Measurements from ENCODE around the gene FAM114A1. TPM values are rescaled to one million over a fixed set of nuclear protein-coding genes. Genes with fewer than 3 reads are reported as not detected.

The FAM114A1 gene
- 8.1 TPM for polyA plus RNA-seq (2013, experiment 1 of 4)
- polyA plus RNA-seq (2013, experiment 2 of 4): 7.0 TPM
- polyA plus RNA-seq (2013, experiment 3 of 4): 7.4 TPM
- polyA plus RNA-seq (2013, experiment 4 of 4): 7.1 TPM

DNA sequence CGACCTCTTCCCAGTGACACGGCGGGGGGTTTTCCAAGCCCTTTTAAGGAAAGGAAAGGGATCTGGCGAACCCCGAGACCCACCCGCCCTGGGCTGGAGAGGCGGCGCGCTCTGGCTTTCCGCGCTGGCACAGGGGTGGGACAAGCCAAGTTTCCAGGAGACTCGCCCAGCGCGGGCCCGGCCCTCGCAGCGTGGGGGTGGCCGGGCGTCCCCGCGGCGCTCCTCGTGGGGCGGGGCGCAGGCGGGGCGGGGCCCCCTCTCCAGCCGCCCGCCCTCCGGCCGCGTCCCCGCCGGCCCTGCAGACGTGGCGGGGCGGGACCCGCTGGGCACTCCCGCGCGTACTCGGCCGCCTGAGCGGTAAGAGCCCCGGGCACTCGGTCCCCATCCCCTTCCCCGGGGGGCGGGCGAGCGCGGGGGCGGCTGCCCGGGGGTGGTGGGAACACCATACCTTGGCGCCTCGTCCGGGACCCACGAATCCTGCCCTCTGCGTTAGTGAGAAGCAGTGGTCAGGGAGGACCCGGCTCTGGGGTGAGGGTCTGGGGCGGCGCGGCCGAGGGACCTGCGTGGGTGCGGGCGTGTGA lies at the start of gene FAM114A1:
TSS of gene FAM114A1 (plus strand) at position 329 of the 581 bp plus-strand sequence. CDS start 10,273 bp downstream, outside the sequence.
- H3K27me3 ChIP-seq (ENCODE audit: control insufficient read depth, insufficient read depth, low read length, poor library complexity, severe bottlenecking): peaks cover 8% of the 10 kb centered on the region
- peak within 1 kb of the TSS; percentile 57 for H3K4me3 ChIP-seq (ENCODE audit: insufficient read depth, low read depth, low read length)
- WGBS, 2 experiments: 0 to 1% methylated on average over 65 to 66 of the region's 66 CpGs
- no peak within 1 kb of the TSS for H3K27ac ChIP-seq (ENCODE audit: insufficient read depth, low read depth, low read length, poor library complexity, severe bottlenecking)
- no peaks in the 10 kb centered on the region for H3K36me3 ChIP-seq (ENCODE audit: control insufficient read depth, insufficient read depth, low read length)
- H3K4me1 ChIP-seq (ENCODE audit: control insufficient read depth, insufficient read depth, low read length): no peaks in the 10 kb centered on the region
- no peaks in the 10 kb centered on the region for H3K9me3 ChIP-seq (ENCODE audit: control insufficient read depth, low read length)

DNA sequence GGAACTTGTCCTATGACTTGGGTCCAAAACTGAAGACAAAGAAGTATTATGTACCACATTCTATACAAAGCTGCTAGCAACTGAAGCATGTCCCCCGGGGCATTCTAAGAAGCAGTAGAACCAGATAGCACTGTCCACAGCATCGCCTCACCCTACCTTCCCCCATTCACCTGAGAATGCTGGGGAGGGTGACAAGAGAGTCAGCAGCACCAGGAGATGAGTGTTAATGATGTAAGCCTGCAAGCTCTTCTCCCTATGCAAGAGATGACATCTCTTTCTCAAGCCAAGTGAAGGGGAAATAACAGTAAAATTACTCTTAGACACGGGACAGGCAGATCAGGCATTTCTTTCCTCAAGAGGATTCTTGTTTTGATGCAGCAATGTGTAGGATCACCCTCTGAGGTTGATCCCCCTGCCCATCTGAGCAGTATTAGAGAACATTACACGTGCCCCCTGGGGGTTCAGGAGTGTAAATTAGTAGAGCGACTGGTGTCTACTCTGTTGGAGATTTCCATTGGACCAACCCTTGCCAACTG lies 49.1 kb upstream of the FAM114A1 start:
- no peaks in the 10 kb centered on the region for H3K27me3 ChIP-seq (ENCODE audit: control insufficient read depth, insufficient read depth, low read length, poor library complexity, severe bottlenecking)
- H3K9me3 ChIP-seq (ENCODE audit: control insufficient read depth, low read length): no peaks in the 10 kb centered on the region
- WGBS, 2 experiments: 88 to 95% methylated on average over 5 of the region's 5 CpGs
- H3K36me3 ChIP-seq (ENCODE audit: control insufficient read depth, insufficient read depth, low read length): no peaks in the 10 kb centered on the region
- no peak overlapping the region for H3K27ac ChIP-seq (ENCODE audit: insufficient read depth, low read depth, low read length, poor library complexity, severe bottlenecking)
- H3K4me3 ChIP-seq (ENCODE audit: insufficient read depth, low read depth, low read length): no peak overlapping the region
- no peaks in the 10 kb centered on the region for H3K4me1 ChIP-seq (ENCODE audit: control insufficient read depth, insufficient read depth, low read length)

DNA sequence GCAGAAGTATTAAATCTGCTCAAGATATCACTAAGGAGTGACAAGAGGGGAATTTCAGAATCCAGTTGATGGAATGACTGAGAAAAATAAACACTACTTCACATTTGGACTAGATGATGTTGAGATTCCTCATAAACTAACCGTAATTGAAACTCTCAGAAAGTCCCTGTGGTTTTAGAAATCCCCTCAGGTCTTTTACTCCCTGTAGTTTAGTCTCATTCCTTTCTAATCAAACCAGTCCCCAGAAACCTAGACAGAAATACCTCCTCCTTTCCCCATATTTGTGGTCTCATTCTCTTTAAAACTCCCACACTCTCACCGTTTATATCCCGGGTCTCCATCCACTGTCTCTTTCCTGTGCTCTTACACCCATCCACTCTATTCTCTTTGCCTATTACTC lies 48.0 kb upstream of the FAM114A1 start:
- no peaks in the 10 kb centered on the region for H3K9me3 ChIP-seq (ENCODE audit: control insufficient read depth, low read length)
- no peak overlapping the region for H3K27ac ChIP-seq (ENCODE audit: insufficient read depth, low read depth, low read length, poor library complexity, severe bottlenecking)
- H3K4me1 ChIP-seq (ENCODE audit: control insufficient read depth, insufficient read depth, low read length): no peaks in the 10 kb centered on the region
- H3K36me3 ChIP-seq (ENCODE audit: control insufficient read depth, insufficient read depth, low read length): no peaks in the 10 kb centered on the region
- 93 to 94% methylated on average over 3 of the region's 3 CpGs for WGBS, 2 experiments
- no peaks in the 10 kb centered on the region for H3K27me3 ChIP-seq (ENCODE audit: control insufficient read depth, insufficient read depth, low read length, poor library complexity, severe bottlenecking)
- H3K4me3 ChIP-seq (ENCODE audit: insufficient read depth, low read depth, low read length): no peak overlapping the region

DNA sequence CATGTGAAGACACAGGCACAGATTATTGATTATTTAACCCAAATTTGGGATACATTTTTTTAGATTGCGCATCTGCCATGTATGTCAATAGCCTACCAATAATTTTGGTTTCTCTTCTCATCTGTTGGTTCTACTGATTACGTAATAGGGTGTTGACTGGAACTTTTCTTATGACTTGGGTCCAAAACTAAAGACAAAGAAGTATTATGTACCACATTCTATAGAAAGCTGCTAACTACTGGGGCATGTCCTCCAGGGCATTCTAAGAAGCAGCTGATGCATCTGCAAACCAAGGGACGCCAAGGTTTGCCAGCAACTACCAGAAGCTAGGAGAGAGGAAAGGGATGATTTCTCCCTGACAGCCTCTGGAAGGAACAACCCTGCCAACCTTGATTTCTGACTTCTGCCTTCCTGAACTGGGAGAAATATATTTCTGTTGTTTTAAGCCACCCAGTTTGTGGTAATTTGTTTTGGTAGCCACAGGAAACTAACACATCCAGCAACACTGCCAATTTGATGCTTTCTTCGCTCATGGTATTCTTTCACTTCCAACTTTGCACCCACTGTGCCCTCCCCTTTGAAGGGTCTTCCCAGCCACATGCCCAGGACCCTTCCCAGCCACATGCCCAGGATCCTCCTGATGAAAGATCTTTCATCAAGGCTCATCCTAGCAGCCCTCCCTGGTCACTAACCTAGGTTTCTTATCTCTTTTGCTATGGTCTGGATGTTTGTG lies 47.1 kb upstream of the FAM114A1 start:
- H3K36me3 ChIP-seq (ENCODE audit: control insufficient read depth, insufficient read depth, low read length): no peaks in the 10 kb centered on the region
- 95 to 98% methylated on average over 3 to 4 of the region's 4 CpGs for WGBS, 2 experiments
- H3K27me3 ChIP-seq (ENCODE audit: control insufficient read depth, insufficient read depth, low read length, poor library complexity, severe bottlenecking): no peaks in the 10 kb centered on the region
- no peaks in the 10 kb centered on the region for H3K9me3 ChIP-seq (ENCODE audit: control insufficient read depth, low read length)
- no peak overlapping the region for H3K27ac ChIP-seq (ENCODE audit: insufficient read depth, low read depth, low read length, poor library complexity, severe bottlenecking)
- no peaks in the 10 kb centered on the region for H3K4me1 ChIP-seq (ENCODE audit: control insufficient read depth, insufficient read depth, low read length)
- H3K4me3 ChIP-seq (ENCODE audit: insufficient read depth, low read depth, low read length): no peak overlapping the region

DNA sequence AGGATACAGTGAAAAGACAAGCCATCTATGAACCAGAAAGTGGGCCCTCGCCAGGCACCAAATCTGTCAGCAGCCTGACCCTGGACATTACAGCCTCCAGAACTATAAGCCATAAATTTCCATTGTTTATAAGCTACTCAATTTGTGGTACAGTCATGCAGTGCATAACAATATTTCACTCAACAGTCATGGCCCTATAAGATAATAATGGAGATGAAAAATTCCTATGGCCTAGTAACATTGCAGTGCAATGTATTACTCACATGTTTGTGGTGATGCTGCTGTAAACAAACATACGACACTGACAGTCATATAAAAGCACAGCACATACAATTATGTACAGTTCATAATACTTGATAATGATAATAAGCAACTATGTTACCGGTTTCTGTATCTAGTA lies 45.9 kb upstream of the FAM114A1 start:
- H3K27ac ChIP-seq (ENCODE audit: insufficient read depth, low read depth, low read length, poor library complexity, severe bottlenecking): no peak overlapping the region
- no peak overlapping the region for H3K4me3 ChIP-seq (ENCODE audit: insufficient read depth, low read depth, low read length)
- H3K27me3 ChIP-seq (ENCODE audit: control insufficient read depth, insufficient read depth, low read length, poor library complexity, severe bottlenecking): no peaks in the 10 kb centered on the region
- WGBS, 2 experiments: 92 to 100% methylated on average over 1 to 2 of the region's 3 CpGs
- no peaks in the 10 kb centered on the region for H3K9me3 ChIP-seq (ENCODE audit: control insufficient read depth, low read length)
- no peaks in the 10 kb centered on the region for H3K36me3 ChIP-seq (ENCODE audit: control insufficient read depth, insufficient read depth, low read length)
- no peaks in the 10 kb centered on the region for H3K4me1 ChIP-seq (ENCODE audit: control insufficient read depth, insufficient read depth, low read length)

DNA sequence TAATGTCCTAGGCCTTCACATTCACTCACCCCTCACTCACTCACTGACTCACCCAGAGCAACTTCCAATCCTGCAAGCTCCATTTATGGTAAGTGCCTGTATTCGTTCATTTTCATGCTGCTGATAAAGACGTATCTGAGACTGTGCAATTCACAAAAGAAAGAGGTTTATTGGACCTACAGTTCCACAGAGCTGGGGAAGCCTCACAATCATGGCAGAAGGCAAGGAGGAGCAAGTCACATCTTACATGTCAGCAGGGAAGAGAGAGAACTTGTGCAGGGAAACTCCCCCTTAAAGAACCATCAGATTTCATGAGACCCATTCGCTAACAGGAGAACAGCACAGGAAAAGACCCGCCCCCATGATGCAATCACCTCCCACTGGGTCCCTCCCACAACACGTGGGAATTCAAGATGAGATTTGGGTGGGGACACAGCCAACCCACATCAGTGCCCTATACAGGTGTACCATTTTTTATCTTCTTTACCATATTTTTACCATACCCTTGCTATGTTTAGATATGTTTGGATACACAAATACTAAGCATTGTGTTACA lies 44.8 kb upstream of the FAM114A1 start:
- H3K4me3 ChIP-seq (ENCODE audit: insufficient read depth, low read depth, low read length): no peak overlapping the region
- H3K4me1 ChIP-seq (ENCODE audit: control insufficient read depth, insufficient read depth, low read length): no peaks in the 10 kb centered on the region
- 89 to 94% methylated on average over 5 of the region's 5 CpGs for WGBS, 2 experiments
- H3K9me3 ChIP-seq (ENCODE audit: control insufficient read depth, low read length): no peaks in the 10 kb centered on the region
- no peak overlapping the region for H3K27ac ChIP-seq (ENCODE audit: insufficient read depth, low read depth, low read length, poor library complexity, severe bottlenecking)
- H3K27me3 ChIP-seq (ENCODE audit: control insufficient read depth, insufficient read depth, low read length, poor library complexity, severe bottlenecking): no peaks in the 10 kb centered on the region
- H3K36me3 ChIP-seq (ENCODE audit: control insufficient read depth, insufficient read depth, low read length): no peaks in the 10 kb centered on the region

DNA sequence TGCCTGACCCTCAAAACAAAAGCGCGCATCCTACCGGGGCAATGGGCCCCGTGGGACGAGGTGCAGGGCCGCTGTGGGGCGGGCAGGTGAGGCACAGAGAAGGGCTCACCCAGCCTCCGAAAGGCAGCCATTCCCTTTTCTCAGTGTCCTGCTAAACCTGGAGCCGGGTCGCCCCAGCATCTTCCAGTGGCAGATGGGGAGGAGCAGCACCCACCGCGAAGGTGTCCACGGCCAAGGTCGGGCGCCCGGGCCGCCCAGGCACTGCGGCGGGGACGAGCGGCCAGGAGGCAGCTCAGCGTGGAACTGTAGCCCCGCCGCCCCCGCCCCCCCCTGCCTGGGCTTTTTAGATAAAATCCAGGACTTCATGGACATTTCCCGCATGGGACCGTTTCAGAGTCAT lies 43.8 kb upstream of the FAM114A1 start:
- Histone ChIP-seq H3K4me1 (ENCODE audit: control insufficient read depth, insufficient read depth, low read length) (no peaks in the 10 kb centered on the region), H3K4me3 (ENCODE audit: insufficient read depth, low read depth, low read length) (no peak overlapping the region), H3K36me3 (ENCODE audit: control insufficient read depth, insufficient read depth, low read length) (no peaks in the 10 kb centered on the region), H3K27ac (ENCODE audit: insufficient read depth, low read depth, low read length, poor library complexity, severe bottlenecking) (no peak overlapping the region), H3K27me3 (ENCODE audit: control insufficient read depth, insufficient read depth, low read length, poor library complexity, severe bottlenecking) (no peaks in the 10 kb centered on the region), H3K9me3 (ENCODE audit: control insufficient read depth, low read length) (no peaks in the 10 kb centered on the region)
- WGBS, 2 experiments: 95% methylated on average over 27 of the region's 27 CpGs

DNA sequence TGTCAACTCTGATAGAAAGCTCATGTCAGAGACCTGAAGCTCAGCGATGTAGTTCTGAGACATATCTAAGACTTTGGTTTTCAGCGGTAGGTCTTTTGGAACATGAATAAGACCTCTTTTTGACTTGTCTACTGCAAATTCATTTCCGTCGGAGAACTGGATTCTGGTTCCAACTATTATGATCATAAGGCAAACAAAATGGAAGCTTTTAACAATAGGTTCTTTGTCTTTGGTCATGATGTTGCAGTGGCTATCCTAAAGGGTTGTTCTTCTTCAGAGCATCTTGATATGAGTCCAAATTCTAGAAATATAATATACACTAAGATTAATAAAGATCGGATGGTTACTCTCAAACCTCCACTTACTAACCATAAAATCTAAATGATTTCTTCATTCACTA lies 38.4 kb upstream of the FAM114A1 start:
- H3K9me3 ChIP-seq (ENCODE audit: control insufficient read depth, low read length): no peaks in the 10 kb centered on the region
- WGBS, 2 experiments: 95 to 98% methylated on average over 4 to 5 of the region's 5 CpGs
- no peak overlapping the region for H3K4me3 ChIP-seq (ENCODE audit: insufficient read depth, low read depth, low read length)
- no peaks in the 10 kb centered on the region for H3K27me3 ChIP-seq (ENCODE audit: control insufficient read depth, insufficient read depth, low read length, poor library complexity, severe bottlenecking)
- no peaks in the 10 kb centered on the region for H3K36me3 ChIP-seq (ENCODE audit: control insufficient read depth, insufficient read depth, low read length)
- H3K4me1 ChIP-seq (ENCODE audit: control insufficient read depth, insufficient read depth, low read length): no peaks in the 10 kb centered on the region
- H3K27ac ChIP-seq (ENCODE audit: insufficient read depth, low read depth, low read length, poor library complexity, severe bottlenecking): no peak overlapping the region

DNA sequence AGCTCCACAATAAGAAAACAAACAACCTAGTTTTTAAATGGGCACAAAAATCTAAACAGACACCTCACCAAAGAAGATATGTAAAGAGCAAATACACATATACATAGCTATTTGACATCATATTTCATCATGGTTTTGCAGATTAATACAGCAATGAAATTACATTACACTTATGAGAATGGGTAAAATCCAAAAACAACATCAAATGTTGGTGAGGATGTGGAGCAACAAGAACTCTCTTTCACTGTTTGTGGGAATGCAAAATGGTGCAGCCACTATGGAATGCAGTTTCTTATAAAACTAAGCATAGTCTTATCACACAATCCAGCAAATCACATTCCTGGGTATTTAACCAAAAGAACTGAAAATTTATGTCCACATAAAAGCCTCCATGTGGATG lies 36.0 kb upstream of the FAM114A1 start:
- Histone ChIP-seq H3K4me1 (ENCODE audit: control insufficient read depth, insufficient read depth, low read length) (no peaks in the 10 kb centered on the region), H3K9me3 (ENCODE audit: control insufficient read depth, low read length) (peaks cover 4% of the 10 kb centered on the region), H3K27ac (ENCODE audit: insufficient read depth, low read depth, low read length, poor library complexity, severe bottlenecking) (no peak overlapping the region), H3K4me3 (ENCODE audit: insufficient read depth, low read depth, low read length) (no peak overlapping the region), H3K36me3 (ENCODE audit: control insufficient read depth, insufficient read depth, low read length) (no peaks in the 10 kb centered on the region), H3K27me3 (ENCODE audit: control insufficient read depth, insufficient read depth, low read length, poor library complexity, severe bottlenecking) (no peaks in the 10 kb centered on the region)

DNA sequence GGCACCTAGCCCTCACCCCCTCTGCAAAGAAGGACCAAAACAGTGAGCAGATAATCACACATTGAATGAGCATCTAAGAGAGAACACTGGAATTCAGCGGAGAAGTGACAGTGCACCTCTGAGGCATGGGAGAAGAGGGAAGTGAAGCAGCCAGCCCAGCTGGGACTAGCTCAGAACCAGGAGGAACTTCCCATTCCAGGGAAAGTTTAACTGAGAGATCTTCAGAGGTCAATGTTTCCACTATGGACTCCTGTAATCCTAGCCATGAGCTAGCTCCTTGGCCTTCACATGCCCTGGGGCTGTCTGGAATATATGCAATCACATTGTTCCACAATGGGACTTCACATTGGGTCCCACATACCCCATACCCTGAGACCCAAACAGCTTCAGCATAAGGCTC lies 35.4 kb upstream of the FAM114A1 start:
- H3K4me3 ChIP-seq (ENCODE audit: insufficient read depth, low read depth, low read length): no peak overlapping the region
- no peak overlapping the region for H3K27ac ChIP-seq (ENCODE audit: insufficient read depth, low read depth, low read length, poor library complexity, severe bottlenecking)
- H3K36me3 ChIP-seq (ENCODE audit: control insufficient read depth, insufficient read depth, low read length): no peaks in the 10 kb centered on the region
- H3K4me1 ChIP-seq (ENCODE audit: control insufficient read depth, insufficient read depth, low read length): no peaks in the 10 kb centered on the region
- 90 to 98% methylated on average over 1 of the region's 1 CpG for WGBS, 2 experiments
- H3K9me3 ChIP-seq (ENCODE audit: control insufficient read depth, low read length): peaks cover 4% of the 10 kb centered on the region
- H3K27me3 ChIP-seq (ENCODE audit: control insufficient read depth, insufficient read depth, low read length, poor library complexity, severe bottlenecking): no peaks in the 10 kb centered on the region
